ENCODE data around the gene STOML1.

Gene STOML1

DNA sequence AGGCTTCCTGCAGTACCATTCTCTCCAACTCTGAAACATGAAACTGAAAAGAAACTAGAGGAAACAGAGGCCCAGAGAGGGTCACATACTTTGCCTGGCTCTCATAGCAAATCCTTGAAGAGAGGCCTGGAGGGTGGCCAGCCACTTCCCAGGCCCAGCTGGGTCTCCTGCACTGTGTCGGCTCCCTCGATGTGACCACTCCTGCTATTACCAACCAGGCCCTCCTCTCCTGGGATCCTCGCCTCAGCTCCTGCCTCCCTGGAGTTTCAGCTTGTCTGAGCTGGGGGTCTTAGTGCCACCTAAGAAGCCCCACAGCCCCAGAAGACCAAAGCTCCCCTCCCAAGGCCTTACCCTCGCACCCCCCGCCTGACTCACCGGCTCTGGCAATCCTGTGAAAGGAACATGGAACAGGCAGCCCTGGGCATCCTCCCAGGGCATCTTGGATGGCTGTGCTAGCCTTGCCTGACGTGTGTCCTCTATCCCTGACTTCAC lies 61.3 kb downstream of the STOML1 start:
- H3K4me3 ChIP-seq (ENCODE audit: low read depth, low read length), result no peak overlapping the region
- TF ChIP-seq, protein P1, sequence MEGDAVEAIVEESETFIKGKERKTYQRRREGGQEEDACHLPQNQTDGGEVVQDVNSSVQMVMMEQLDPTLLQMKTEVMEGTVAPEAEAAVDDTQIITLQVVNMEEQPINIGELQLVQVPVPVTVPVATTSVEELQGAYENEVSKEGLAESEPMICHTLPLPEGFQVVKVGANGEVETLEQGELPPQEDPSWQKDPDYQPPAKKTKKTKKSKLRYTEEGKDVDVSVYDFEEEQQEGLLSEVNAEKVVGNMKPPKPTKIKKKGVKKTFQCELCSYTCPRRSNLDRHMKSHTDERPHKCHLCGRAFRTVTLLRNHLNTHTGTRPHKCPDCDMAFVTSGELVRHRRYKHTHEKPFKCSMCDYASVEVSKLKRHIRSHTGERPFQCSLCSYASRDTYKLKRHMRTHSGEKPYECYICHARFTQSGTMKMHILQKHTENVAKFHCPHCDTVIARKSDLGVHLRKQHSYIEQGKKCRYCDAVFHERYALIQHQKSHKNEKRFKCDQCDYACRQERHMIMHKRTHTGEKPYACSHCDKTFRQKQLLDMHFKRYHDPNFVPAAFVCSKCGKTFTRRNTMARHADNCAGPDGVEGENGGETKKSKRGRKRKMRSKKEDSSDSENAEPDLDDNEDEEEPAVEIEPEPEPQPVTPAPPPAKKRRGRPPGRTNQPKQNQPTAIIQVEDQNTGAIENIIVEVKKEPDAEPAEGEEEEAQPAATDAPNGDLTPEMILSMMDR (IDR thresholded peaks at IDR 0.05; ENCODE audit: insufficient read depth, low read depth, low read length, missing control alignments), result no peak
- DNase-seq (ENCODE audit: low read depth), result no peak

DNA sequence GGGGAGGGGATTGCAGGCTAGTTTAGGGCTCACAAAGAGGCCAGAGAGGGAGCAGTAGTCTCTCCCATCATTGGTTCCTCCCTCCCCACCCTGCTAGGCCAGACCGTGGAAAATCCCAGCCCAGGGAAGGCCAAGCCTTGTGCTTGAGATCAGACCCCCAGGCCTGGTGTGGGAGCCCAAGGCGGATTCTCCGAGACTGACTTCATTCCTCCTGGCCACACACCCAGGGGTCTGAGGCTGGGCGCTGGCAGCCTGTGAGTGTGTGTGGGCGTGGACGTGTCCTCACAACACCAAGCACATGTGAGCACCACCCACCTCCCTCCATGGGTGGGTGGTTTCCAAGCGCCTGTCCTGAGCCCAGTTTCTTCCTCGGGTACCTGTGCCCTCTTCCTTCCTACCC lies 61.7 kb downstream of the STOML1 start:
- no peak for DNase-seq (ENCODE audit: low read depth)
- no peak overlapping the region for H3K4me3 ChIP-seq (ENCODE audit: low read depth, low read length)
- TF ChIP-seq, protein P1 (IDR thresholded peaks at IDR 0.05; ENCODE audit: insufficient read depth, low read depth, low read length, missing control alignments), result no peak

DNA sequence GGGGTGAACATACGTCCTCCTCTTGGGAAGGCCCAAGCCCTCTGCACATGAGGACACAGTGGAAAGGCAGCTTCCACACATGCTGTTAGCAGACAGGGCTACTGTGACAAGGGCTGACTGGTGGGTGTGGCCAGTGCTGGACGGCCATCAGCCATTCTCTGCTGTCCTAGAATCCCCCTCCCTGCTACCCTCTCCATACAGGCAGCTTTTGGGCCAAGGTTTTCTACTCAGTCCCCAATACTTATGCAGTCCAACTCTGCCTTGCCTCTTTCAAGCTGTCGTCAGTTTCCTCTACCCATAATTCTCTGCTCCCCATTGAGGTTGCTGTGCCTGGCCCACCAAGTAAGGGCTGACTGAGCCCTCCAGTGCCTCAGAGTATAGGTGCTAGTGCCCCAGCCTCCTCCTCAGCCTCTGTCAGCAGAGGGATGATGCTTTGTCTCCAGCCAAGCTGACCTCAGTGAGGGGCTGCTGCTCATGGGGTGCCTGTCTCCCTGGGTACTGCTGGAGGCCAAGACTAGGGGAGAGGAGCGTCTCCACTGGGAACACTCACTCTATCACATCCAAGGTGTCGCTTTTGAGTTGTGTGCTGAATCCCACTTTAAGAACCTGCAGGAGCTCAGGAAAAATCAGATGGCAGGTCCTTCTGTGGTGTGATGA lies 63.0 kb downstream of the STOML1 start:
- TF ChIP-seq, protein P1 (IDR thresholded peaks at IDR 0.05; ENCODE audit: insufficient read depth, low read depth, low read length, missing control alignments), result no peak
- no peak for DNase-seq (ENCODE audit: low read depth)
- H3K4me3 ChIP-seq (ENCODE audit: low read depth, low read length), result no peak overlapping the region
